ENCODE results near the gene PDE6B.

PDE6B gene

DNA sequence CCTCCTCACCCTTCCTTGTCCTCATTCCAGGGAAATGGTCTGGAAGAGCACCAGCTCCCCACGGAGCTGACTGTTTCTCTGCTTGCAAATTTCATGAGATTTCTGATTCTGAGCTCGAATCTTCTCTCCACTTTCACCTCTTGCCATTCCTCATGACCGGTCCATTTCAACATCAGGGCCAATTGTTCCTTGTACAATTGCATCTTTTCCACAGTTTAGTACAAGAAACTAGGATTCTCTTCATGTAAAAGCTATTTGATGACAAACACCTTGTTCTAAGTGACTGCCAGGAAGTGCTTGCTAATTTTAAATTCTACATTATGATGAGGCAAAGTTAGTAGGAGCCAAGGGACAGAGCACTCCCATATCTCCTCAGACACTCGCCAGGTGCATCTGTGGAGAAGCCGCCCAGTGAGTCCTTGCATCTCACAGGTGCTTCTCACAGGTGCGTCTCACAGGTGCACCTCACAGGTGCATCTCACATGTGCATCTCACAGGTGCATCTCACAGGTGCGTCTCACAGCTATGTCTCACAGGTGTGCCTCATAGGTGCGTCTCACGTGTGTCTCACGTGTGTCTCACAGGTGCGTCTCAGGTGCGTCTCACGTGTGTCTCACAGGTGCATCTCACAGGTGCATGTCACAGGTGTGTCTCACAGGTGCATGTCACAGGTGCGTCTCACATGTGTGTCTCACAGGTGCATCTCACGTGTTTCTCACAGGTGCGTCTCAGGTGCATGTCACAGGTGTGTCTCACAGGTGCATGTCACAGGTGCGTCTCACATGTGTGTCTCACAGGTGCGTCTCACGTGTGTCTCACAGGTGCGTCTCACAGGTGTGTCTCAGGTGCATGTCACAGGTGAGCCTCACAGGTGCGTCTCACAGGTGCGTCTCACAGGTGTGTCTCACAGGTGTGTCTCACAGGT, 3.0 kb upstream of the PDE6B start:
- TF ChIP-seq, protein P1, sequence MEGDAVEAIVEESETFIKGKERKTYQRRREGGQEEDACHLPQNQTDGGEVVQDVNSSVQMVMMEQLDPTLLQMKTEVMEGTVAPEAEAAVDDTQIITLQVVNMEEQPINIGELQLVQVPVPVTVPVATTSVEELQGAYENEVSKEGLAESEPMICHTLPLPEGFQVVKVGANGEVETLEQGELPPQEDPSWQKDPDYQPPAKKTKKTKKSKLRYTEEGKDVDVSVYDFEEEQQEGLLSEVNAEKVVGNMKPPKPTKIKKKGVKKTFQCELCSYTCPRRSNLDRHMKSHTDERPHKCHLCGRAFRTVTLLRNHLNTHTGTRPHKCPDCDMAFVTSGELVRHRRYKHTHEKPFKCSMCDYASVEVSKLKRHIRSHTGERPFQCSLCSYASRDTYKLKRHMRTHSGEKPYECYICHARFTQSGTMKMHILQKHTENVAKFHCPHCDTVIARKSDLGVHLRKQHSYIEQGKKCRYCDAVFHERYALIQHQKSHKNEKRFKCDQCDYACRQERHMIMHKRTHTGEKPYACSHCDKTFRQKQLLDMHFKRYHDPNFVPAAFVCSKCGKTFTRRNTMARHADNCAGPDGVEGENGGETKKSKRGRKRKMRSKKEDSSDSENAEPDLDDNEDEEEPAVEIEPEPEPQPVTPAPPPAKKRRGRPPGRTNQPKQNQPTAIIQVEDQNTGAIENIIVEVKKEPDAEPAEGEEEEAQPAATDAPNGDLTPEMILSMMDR (IDR thresholded peaks at IDR 0.05) = no peak

DNA sequence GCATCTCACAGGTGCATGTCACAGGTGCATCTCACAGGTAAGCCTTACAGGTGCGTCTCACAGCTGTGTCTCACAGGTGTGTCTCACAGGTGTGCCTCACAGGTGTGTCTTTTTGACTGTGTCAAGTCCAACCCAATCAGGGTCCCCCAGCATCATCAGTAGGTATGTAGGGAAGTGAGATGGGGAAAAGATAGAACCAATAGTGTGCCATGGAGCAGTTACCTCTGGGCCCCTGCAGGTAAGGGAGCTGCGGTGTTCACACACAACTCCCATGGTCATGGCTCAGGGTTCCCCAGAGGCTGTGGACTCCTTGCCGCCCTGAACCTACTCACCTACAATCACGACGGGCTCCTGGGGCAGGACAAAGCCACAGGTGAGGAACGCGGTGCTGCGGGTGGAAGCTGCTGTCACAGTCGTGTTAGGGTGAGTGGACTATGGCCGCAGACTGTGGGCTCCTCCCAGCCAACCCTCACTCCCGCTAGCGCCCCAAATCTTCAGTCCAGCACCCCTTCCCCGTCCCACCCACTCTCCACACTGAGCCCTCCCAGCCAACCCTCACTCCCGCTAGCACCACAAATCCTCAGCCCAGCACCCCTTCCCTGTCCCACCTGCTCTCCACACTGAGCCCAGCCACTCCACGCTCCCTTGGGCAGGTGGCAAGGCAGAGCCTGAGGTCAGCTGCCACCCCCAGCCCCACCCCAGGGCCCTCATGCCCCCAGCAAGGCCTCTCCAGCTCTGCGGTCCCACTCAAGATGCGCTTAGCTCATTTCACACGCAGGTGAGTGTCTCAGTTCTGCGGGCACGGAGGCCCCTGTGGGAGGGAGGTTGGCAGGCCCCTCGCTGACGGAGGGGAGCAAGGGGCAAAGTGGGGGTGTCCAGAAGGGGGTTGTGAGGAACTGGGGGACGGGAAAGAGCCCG, 2.1 kb upstream of the PDE6B start:
- TF ChIP-seq, protein P1 (IDR thresholded peaks at IDR 0.05) = no peak

DNA sequence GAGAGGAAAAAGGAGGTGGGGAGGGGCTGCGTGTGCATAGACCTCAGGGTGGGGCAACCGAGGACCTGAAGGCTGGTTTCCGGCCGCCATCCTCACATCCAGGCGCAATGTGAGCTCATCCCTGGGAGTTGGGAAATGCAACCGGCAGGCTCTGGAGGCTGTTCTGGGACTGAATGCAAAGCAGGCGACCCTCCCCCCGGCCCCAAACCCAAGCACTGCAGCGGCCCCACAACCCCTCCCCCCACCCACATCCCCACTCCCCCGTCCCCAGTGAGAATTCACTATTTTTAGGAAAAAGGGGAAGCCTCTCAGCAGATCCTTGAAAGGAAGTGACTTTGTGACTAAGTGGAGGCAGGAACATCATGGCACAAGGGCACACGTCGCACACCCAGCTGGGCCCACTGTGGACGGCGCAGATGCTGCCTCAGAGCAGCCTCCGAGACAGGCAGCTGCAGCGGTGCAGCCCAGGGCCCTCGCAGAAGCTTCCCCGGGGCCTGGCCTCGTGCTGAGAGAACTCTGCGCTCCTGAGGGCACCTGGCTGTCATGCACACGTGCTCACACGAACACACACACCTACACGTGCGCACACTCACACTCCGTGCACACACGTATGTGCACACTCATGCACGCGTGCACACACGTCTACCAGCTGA, 1.3 kb upstream of the PDE6B start:
- TF ChIP-seq, protein P1 (IDR thresholded peaks at IDR 0.05) = no peak

DNA sequence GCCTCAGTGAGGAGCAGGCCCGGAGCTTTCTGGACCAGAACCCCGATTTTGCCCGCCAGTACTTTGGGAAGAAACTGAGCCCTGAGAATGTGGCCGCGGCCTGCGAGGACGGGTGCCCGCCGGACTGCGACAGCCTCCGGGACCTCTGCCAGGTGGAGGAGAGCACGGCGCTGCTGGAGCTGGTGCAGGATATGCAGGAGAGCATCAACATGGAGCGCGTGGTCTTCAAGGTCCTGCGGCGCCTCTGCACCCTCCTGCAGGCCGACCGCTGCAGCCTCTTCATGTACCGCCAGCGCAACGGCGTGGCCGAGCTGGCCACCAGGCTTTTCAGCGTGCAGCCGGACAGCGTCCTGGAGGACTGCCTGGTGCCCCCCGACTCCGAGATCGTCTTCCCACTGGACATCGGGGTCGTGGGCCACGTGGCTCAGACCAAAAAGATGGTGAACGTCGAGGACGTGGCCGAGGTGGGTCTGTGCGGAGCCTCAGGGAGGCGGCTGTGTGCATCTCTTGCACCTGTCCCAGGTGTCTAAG, 323 bp downstream of the PDE6B start:
- TF ChIP-seq, protein P1 (IDR thresholded peaks at IDR 0.05) = no peak

DNA sequence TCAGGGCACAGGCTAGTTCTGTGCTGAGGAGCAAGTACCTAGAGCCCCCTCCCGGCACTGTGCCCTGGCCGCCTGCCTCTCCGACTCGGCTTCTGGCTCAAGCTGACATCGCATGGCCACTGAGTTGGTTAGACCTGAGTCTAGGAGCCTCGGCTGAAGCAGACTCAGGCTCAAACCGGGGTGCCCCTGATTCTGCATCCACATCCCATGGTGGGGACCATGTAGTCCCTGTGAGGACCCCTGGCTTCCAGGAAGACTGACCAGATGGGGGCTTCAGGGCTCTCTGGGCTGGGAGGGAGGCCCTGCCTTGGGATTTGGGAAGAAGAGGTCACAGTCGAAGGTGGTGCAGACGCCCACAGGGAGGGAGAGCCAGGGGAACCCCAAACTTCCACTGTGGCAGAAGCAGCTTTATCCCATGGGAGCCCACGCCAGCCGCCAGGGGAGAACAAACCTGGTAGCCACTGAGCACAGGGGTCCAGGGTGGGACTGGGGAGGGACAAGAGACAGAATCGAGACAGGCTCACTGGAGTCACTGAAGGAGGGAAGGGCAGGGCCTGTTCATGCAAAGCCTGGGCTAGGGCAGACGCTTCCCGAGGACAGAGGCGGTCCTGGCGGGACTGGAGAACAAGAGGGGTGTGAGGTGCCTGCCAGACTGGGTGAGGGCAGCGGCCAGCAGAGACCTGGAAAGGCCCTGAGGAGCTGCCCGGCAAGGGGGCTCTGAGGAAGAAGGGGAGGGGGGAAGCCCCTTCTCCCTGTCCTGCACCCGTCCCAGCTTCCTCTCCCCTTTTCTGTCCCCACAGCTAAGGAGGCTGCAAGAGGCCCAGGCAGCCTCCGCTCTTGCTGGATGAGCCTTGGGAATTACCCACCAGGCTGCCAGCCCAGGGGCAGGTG, 1.1 kb downstream of the PDE6B start:
- TF ChIP-seq, protein P1 (IDR thresholded peaks at IDR 0.05) = no peak

DNA sequence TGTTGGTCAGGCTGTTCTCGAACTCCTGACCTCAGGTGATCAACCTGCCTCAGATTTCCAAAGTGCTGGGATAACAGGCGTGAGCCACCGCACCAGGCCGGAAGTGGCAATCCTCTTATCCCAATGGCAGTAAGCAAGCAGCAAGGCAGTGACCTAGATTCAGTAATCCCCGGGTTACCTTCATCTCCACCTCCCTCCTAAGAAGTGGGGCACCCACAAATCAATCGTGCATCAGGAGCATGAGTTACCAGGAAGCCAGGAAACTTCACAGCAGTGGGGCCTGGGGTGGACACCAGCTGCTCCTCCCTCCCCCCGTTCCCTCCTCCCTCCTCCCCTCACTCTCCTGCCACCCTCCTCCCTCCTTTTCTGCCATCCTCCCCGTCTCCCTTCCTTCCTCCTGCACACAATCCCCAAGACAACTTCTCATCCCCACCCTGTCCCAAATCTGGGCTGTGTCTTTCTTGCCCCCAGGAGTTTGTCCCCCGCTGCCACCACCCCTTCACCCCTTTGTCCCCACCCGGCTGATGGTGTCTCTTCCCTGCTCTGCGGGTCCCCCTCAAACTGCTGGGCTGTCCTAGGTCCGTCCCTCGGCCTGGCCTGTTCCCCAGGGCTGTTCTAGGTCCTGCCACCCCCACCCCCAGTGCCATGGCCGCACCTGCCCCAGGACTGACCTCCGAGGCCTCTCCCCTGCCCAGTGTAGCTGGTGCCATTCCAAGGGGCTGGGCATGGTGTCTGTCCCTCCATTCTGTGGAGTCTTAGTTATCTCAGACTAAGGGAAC, 2.2 kb downstream of the PDE6B start:
- TF ChIP-seq, protein P1 (IDR thresholded peaks at IDR 0.05) = no peak

Measured in LNCAP (cell line).